AG04449 (cell line): ENCODE data around the gene MCTP1.

Experiments
- CTCF ChIA-PET: fragments of 350-600 bp; formaldehyde crosslinking; extraction: SDS; loops from one replicate; lab custom pipeline; 2021; ENCODE audit warnings: antibody characterized with exemption; lab: Yijun Ruan, JAX
- POLR2A ChIA-PET: fragments of 400-600, 350-600 bp; formaldehyde crosslinking; extraction: SDS; loops from one replicate; lab custom pipeline; 2020; ENCODE audit warnings: antibody characterized with exemption, inconsistent platforms; lab: Yijun Ruan, JAX
- DNase-seq: peaks from one replicate; pipeline ENCODE4 v3.0.0-alpha.2; 2010; ENCODE audit warnings: low read depth, low spot score
- H3K4me3 ChIP-seq: 2 replicates; pipeline ENCODE4 v1.5.1; 2011; ENCODE audit warnings: low read depth, mild to moderate bottlenecking, control low read depth, low read length
- CTCF ChIP-seq: IDR thresholded peaks from one replicate; pipeline ENCODE4 v1.5.1; 2011; ENCODE audit warnings: mild to moderate bottlenecking, moderate library complexity, low read length, control low read depth, inconsistent platforms; ENCODE audit not compliant: insufficient read depth; ENCODE audit errors: missing control alignments

Gene MCTP1

GRCh38 chr5:94776167-94776566 lies 508.7 kb downstream of the MCTP1 start:
- ChIA-PET POLR2A (no interaction called here), CTCF (no interaction called here)
- TF ChIP-seq CTCF = no peak
- DNase-seq = no peak
- H3K4me3 ChIP-seq = no peak overlapping the region

GRCh38 chr5:94775088-94775487 lies 509.8 kb downstream of the MCTP1 start:
- no peak for TF ChIP-seq CTCF
- ChIA-PET POLR2A (no interaction called here), CTCF (no interaction called here)
- DNase-seq = no peak
- H3K4me3 ChIP-seq = no peak overlapping the region

DNA sequence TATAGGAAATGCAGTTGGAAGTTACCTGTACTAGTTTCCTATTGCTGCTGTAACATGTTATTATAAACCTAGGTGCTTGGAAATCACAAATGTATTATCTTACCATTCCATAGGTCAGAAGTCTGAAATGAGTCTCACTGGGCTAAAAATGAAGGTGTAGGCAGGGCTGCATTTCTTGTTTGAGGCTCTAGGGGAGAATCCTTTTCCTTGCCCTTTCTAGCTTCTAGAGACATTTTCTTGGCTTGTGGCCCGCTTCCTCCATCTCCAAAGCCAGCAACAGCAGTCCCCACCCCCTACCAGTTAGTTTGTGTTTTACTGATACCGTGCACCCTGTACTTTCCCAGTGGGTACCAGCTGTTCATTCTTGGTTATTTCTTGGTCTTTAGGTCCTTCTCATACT lies 513.2 kb downstream of the MCTP1 start:
- TF ChIP-seq CTCF = no peak
- H3K4me3 ChIP-seq = no peak overlapping the region
- ChIA-PET POLR2A (no interaction called here), CTCF (no interaction called here)
- no peak for DNase-seq

DNA sequence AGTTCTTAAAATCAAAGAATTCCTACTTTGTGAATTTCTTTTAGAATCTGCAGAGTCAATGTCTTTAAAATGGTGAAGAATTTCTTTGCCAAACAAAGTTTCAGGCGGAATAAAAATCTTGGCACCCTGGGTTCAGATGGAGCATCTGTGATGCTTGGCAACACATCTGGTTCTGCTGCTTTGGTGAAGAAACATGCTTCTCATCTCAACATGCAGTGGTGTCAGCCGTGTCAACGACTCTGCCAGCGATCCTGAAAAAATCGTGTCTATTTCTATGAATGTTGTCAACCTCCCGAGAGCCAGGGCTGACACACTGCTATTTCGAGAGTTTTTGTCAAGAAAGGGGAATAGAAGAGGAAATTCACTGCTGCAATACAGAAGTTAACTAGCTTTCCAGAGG lies 514.9 kb downstream of the MCTP1 start:
- POLR2A ChIA-PET = no interaction called here
- CTCF ChIA-PET = no interaction called here
- no peak overlapping the region for H3K4me3 ChIP-seq
- no peak for TF ChIP-seq CTCF
- DNase-seq = no peak

- no peak for TF ChIP-seq CTCF
These were observed 523.1 kb downstream of the MCTP1 start for GRCh38 chr5:94761786-94762185.

DNA sequence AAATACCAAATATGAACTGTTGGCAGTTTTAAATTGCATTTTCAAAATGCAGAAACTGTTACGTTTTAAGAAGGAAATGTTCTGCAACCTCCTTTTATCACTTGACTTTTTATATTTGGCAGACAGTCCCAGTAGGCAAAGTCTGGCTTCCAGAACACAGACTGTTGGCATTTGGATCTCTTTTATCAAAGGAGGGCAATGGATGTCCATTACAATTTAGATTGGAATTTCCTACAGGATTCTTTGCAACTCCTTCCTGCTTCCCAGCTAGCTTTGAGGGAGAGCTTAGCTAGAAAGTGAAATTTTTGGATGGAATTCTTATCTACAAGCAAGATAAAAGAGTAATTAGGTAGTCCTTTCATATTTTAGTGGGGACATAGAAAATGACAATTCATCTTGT lies 523.8 kb downstream of the MCTP1 start:
- no peak for TF ChIP-seq CTCF
- no peak overlapping the region for H3K4me3 ChIP-seq
- DNase-seq = no peak
- ChIA-PET POLR2A (no interaction called here), CTCF (no interaction called here)

More at GRCh38 chr5:94761786-94762185, 523.1 kb downstream of the MCTP1 start:
- ChIA-PET POLR2A (no interaction called here), CTCF (no interaction called here)
- no peak for DNase-seq
- no peak overlapping the region for H3K4me3 ChIP-seq

GRCh38 chr5:94759961-94760360 lies 524.9 kb downstream of the MCTP1 start:
- POLR2A ChIA-PET = interaction anchor here (0.6 kb wide), 1 partner anchor 1424 kb away, joined by 3 read pairs; no protein-coding TSS in a partner anchor
- TF ChIP-seq CTCF = no peak
- H3K4me3 ChIP-seq = no peak overlapping the region
- CTCF ChIA-PET = no interaction called here
- no peak for DNase-seq
